AG04450 (cell line): ENCODE measurements around the gene P2RX5. TPM values are rescaled to one million over a fixed set of nuclear protein-coding genes. Genes with fewer than 3 reads are reported as not detected.
"Not testable (repeated sequence)": the region's sequence is repeated elsewhere in the genome, so short reads cannot be mapped to it uniquely, and the experiment has no call there.

Experiments
- CTCF ChIA-PET: fragments of 300-600, 350-600 bp; formaldehyde crosslinking; extraction: SDS; loops from one replicate; lab custom pipeline; 2022; ENCODE audit warnings: antibody characterized with exemption, inconsistent platforms; lab: Charles Lee
- POLR2A ChIA-PET: fragments of 350-600 bp; formaldehyde crosslinking; extraction: SDS; loops from one replicate; lab custom pipeline; 2021; ENCODE audit warnings: antibody characterized with exemption, inconsistent platforms; lab: Yijun Ruan, JAX
- DNase-seq: peaks from one replicate; pipeline ENCODE4 v3.0.0-alpha.2; 2011; ENCODE audit warnings: low read depth, low spot score
- H3K27ac ChIP-seq: one replicate; pipeline ENCODE4 v1.5.1; 2012; ENCODE audit warnings: low read depth, low read length, control low read depth
- H3K27me3 ChIP-seq: one replicate; pipeline ENCODE4 v1.6.0; 2012; ENCODE audit warnings: low read length; ENCODE audit not compliant: control insufficient read depth, insufficient read depth
- H3K4me3 ChIP-seq: 2 replicates; pipeline ENCODE4 v1.5.1; 2011; ENCODE audit warnings: mild to moderate bottlenecking, low read depth, low read length, control low read depth
- H3K9me3 ChIP-seq: 2 replicates; pipeline ENCODE4 v1.5.1; 2012; ENCODE audit warnings: low read length; ENCODE audit not compliant: control insufficient read depth, insufficient read depth
- polyA plus RNA-seq: library from polyadenylated mRNA; depleted of rRNA; stranded (reverse); fragments of >200 nt; gene quantifications from 2 replicates; pipeline ENCODE4 v1.2.3, GENCODE V29; 2011
- TF ChIP-seq, protein P1 (sequence below): IDR thresholded peaks from 2 replicates; pipeline ENCODE4 v1.5.1; 2011; ENCODE audit warnings: low read depth, low read length, control low read depth, inconsistent platforms

The P2RX5 gene
- polyA plus RNA-seq, 1 experiment: 4.5 TPM

DNA sequence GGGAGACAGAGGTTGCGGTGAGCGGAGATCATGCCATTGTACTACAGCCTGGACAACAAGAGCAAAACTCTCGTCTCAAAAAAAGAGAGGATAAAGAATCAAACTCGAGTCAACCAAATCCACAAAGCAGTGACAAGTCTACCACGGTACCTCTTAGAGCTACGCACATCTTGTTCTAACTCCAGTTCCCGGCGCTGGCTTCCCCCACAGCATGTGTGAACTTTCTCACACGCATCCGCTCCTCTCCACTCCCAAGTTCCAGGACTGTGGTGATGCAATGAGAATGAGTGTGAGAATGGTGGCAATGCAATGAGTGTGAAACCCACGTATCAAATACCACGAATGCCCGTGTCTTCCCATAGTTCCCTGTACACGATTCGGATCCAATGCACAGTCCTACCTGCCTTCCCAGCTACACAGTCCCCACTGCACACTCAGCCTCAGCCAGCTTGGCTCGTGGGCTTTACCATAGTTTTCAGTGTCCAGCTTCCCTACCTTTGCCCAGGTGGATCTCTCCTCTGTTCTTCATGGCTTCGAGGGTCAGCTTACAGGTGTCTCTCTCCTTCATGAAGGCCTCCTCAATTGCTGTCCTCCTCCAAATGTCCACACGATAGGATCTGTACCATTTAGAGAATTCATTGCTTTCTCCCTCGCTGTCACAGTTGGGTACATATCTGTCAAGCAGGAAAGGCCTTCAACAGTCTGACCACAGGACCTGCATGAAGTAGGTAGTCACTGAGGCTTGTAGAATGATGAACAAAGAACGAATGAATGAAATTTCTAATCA is 9.2 kb upstream of the P2RX5 start:
- Histone ChIP-seq H3K4me3 (no peak overlapping the region), H3K27me3 (no peaks in the 10 kb centered on the region), H3K9me3 (peaks cover 3% of the 10 kb centered on the region; the same call in 1 of the 2 replicates), H3K27ac (no peak overlapping the region)
- ChIA-PET CTCF (no interaction called here), POLR2A (no interaction called here)
- TF ChIP-seq, protein P1, sequence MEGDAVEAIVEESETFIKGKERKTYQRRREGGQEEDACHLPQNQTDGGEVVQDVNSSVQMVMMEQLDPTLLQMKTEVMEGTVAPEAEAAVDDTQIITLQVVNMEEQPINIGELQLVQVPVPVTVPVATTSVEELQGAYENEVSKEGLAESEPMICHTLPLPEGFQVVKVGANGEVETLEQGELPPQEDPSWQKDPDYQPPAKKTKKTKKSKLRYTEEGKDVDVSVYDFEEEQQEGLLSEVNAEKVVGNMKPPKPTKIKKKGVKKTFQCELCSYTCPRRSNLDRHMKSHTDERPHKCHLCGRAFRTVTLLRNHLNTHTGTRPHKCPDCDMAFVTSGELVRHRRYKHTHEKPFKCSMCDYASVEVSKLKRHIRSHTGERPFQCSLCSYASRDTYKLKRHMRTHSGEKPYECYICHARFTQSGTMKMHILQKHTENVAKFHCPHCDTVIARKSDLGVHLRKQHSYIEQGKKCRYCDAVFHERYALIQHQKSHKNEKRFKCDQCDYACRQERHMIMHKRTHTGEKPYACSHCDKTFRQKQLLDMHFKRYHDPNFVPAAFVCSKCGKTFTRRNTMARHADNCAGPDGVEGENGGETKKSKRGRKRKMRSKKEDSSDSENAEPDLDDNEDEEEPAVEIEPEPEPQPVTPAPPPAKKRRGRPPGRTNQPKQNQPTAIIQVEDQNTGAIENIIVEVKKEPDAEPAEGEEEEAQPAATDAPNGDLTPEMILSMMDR: no peak
- DNase-seq: no peak

DNA sequence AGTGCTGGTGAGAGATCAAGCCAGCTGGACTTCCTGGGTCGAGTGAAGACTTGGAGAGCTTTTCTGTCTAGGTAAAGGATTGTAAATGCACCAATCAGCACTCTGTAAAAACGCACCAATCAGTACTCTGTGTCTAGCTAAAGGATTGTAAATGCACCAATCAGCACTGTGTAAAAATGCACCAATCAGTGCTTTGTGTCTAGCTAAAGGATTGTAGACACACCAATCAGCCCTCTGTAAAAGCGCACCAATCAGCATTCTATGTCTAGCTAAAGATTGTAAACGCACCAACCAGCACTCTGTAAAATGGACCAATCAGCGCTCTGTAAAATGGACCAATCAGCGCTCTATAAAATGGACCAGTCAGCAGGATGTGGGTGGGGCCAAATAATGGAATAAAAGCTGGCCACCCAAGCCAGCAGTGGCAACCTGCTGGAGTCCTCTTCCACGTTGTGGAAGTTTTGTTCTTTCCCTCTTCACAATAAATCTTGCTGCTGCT is 6.1 kb upstream of the P2RX5 start:
- Histone ChIP-seq H3K27me3 (peaks cover 14% of the 10 kb centered on the region), H3K9me3 (peaks cover 17% of the 10 kb centered on the region)
- H3K4me3 ChIP-seq, POLR2A ChIA-PET, H3K27ac ChIP-seq, DNase-seq: not testable (repeated sequence)
- CTCF ChIA-PET: interaction anchor here (1.1 kb wide), 1 partner anchor 19 kb away, joined by 4 read pairs; no protein-coding TSS in a partner anchor

DNA sequence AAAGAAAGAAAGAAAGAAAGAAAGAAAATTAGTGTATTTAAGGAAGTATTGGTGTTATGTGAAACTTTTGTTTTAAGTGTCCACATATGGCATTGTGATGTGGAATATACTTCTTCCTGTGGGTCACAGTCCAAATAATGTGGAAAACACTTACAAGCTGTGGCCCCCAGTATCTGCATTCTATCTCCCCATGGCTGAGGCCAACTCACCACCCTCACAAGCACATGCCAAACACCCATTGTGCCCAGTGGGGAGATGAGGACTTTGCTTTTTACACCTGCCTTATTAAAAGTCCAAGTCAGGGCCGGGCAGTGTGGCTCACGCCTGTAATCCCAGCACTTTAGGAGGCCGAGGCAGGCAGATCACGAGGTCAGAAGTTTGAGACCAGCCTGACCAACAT is 4.0 kb upstream of the P2RX5 start:
- H3K27ac ChIP-seq: no peak overlapping the region
- H3K9me3 ChIP-seq: peaks cover 17% of the 10 kb centered on the region
- TF ChIP-seq, protein P1: no peak
- ChIA-PET POLR2A (no interaction called here), CTCF (no interaction called here)
- DNase-seq: no peak
- peaks cover 18% of the 10 kb centered on the region for H3K27me3 ChIP-seq
- no peak overlapping the region for H3K4me3 ChIP-seq

DNA sequence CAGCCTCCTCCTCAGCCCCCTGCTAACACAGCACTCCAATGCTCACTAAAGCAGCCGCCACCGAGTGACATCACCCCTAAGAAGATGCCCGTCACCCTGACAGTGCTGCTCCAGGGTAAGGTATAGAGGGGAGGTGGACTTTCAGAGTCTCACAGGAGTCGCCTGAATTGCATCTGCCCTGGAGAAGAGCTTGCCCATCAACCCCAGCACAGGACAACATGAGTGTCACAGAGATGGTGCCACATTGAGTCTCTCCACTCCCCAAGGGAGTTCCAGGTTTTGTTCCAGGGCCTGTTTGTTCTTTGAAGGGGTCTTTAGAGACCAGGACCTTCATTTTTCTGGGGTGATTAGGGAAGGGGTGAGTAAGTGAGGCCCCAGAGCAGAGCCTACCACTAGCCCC is 2.2 kb upstream of the P2RX5 start:
- Histone ChIP-seq H3K27me3 (peaks cover 23% of the 10 kb centered on the region), H3K4me3 (no peak overlapping the region), H3K9me3 (peaks cover 17% of the 10 kb centered on the region), H3K27ac (no peak overlapping the region)
- no peak for DNase-seq
- CTCF ChIA-PET: no interaction called here
- POLR2A ChIA-PET: no interaction called here
- TF ChIP-seq, protein P1: no peak

DNA sequence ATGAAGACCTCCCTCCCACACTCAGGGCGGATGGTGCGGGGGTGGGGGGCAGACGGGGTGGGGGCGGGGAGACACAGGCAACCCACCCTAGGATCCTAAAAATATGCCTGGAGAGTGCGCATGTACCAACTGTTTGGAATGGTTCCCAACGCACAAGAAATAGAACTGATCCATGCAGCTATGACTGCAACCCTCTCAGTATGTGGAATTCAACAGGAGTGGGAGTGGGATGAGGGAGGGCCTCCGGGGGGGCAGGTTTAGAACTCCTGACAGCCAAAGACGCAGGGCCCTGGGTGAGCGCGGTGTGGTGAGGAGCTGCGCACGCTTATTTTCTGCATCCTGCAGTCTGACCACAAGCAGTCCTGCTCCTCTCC is 1.1 kb upstream of the P2RX5 start:
- Histone ChIP-seq H3K27ac (no peak overlapping the region), H3K4me3 (no peak overlapping the region)
- TF ChIP-seq, protein P1: no peak

More for the DNA sequence above, 1.1 kb upstream of the P2RX5 start:
- CTCF ChIA-PET: no interaction called here
- DNase-seq: no peak
- Histone ChIP-seq H3K9me3 (peaks cover 14% of the 10 kb centered on the region), H3K27me3 (peaks cover 23% of the 10 kb centered on the region)
- POLR2A ChIA-PET: interaction anchor here (1.4 to 2.5 kb wide), 2 partner anchors 26 to 30 kb away, joined by 3 to 8 read pairs; partner anchors contain the start of gene HASPIN
